Right forelimb (tissue), 1 donor: ENCODE results near the gene YJEFN3.

Experiments
- DNase-seq: peaks from one replicate; pipeline ENCODE4 v3.0.0-alpha.2; 2018

YJEFN3 gene

GRCh38 chr19:19540064-19540714, 11.5 kb downstream of the YJEFN3 start:
- peak; percentile 85 for DNase-seq

- DNase-seq: no peak
Observed at GRCh38 chr19:19540715-19541515, 12.2 kb downstream of the YJEFN3 start.

GRCh38 chr19:19541616-19542015, 12.9 kb downstream of the YJEFN3 start:
- no peak for DNase-seq

- no peak for DNase-seq
Observed at GRCh38 chr19:19542507-19542906, 13.8 kb downstream of the YJEFN3 start.

- DNase-seq: no peak
Observed at GRCh38 chr19:19543101-19543500, 14.4 kb downstream of the YJEFN3 start.

GRCh38 chr19:19543640-19544039, 14.9 kb downstream of the YJEFN3 start:
- no peak for DNase-seq

GRCh38 chr19:19544257-19544953, 15.7 kb downstream of the YJEFN3 start:
- DNase-seq: peak; percentile 19

GRCh38 chr19:19544954-19545591, 16.4 kb downstream of the YJEFN3 start:
- DNase-seq: no peak

GRCh38 chr19:19545707-19546106, 17.0 kb downstream of the YJEFN3 start:
- DNase-seq: no peak

- no peak for DNase-seq
Observed at GRCh38 chr19:19546751-19547162, 18.0 kb downstream of the YJEFN3 start.

- no peak for DNase-seq
Observed at GRCh38 chr19:19547674-19548336, 19.1 kb downstream of the YJEFN3 start.

GRCh38 chr19:19548915-19549759, 20.4 kb downstream of the YJEFN3 start:
- no peak for DNase-seq

- no peak for DNase-seq
Observed at GRCh38 chr19:19549804-19550464, 21.2 kb downstream of the YJEFN3 start.

- DNase-seq: peak; percentile 78
Observed at GRCh38 chr19:19550485-19550929, 21.8 kb downstream of the YJEFN3 start.

- DNase-seq: no peak
Observed at GRCh38 chr19:19550972-19551852, 22.5 kb downstream of the YJEFN3 start.

GRCh38 chr19:19551853-19552192, 23.1 kb downstream of the YJEFN3 start:
- DNase-seq: no peak

- DNase-seq: no peak
Observed at GRCh38 chr19:19552798-19553197, 24.1 kb downstream of the YJEFN3 start.

GRCh38 chr19:19553670-19554069, 25.0 kb downstream of the YJEFN3 start:
- DNase-seq: no peak

- no peak for DNase-seq
Observed at GRCh38 chr19:19554074-19555023, 25.6 kb downstream of the YJEFN3 start.
